Cardiac fibroblast (primary cell): ENCODE data around the gene ARMC10.
"Not testable (repeated sequence)": the region's sequence is repeated elsewhere in the genome, so short reads cannot be mapped to it uniquely, and the experiment has no call there.

ENCODE experiments used
- DNase-seq, 2 donors: peaks; one replicate each; pipeline versions ENCODE4 v3.0.0 to v3.0.0-alpha.2; 2010; ENCODE audit warnings: low read depth in 2 of 2
- H3K4me3 ChIP-seq, 2 donors: replicated peaks in 1 of 2; 1 replicate in 1 of 2; 2 replicates in 1 of 2; pipeline ENCODE4 v1.5.1; 2011; ENCODE audit warnings: low read depth in 2 of 2, low read length in 2 of 2, mild to moderate bottlenecking in 2 of 2, moderate library complexity in 1 of 2
- TF ChIP-seq, protein P1 (sequence below): IDR thresholded peaks from one replicate; pipeline ENCODE4 v1.5.1; 2011; ENCODE audit warnings: low read depth, mild to moderate bottlenecking, low read length, inconsistent platforms

ARMC10 gene

DNA sequence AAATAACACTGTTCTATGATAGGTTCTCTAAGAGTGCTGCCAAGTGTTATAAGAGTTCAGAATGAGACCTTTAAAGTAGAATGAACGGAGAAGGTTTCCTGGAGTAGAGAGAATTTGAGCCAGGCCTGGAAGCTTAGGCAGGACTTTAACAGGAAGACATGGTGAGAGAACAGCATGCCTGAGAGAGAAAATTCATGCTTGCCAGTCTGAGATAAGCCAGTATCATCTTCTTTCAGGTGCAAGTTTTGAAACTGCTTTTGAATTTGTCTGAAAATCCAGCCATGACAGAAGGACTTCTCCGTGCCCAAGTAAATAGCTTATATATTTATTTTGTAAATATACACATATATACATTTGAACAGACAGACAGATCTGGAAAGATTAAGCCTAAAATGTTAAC, 22.1 kb downstream of the ARMC10 start:
- no peak overlapping the region for H3K4me3 ChIP-seq
- TF ChIP-seq, protein P1, sequence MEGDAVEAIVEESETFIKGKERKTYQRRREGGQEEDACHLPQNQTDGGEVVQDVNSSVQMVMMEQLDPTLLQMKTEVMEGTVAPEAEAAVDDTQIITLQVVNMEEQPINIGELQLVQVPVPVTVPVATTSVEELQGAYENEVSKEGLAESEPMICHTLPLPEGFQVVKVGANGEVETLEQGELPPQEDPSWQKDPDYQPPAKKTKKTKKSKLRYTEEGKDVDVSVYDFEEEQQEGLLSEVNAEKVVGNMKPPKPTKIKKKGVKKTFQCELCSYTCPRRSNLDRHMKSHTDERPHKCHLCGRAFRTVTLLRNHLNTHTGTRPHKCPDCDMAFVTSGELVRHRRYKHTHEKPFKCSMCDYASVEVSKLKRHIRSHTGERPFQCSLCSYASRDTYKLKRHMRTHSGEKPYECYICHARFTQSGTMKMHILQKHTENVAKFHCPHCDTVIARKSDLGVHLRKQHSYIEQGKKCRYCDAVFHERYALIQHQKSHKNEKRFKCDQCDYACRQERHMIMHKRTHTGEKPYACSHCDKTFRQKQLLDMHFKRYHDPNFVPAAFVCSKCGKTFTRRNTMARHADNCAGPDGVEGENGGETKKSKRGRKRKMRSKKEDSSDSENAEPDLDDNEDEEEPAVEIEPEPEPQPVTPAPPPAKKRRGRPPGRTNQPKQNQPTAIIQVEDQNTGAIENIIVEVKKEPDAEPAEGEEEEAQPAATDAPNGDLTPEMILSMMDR = no peak
- no peak for DNase-seq

GRCh38 chr7:103100348-103100747, 25.4 kb downstream of the ARMC10 start:
- H3K4me3 ChIP-seq = no peak overlapping the region
- no peak for DNase-seq
- TF ChIP-seq, protein P1 = no peak

DNA sequence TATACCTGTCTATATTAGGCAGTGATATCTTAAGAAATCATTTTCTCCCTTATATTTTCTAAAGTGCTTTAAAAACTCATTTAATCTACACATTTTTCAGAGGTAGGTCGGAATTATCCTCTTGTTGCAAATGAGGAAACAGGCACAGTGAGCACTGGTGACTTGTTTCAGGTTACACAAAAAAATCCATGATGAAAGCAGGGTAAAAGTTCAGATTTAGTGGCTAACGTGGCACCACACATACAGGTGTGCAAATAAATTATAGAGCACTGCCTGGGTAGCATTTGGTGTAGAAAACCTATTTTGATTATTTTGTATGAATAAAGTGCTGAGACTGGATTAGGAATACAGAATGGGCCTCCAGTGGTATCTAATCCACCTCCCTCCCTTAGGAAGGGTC, 26.6 kb downstream of the ARMC10 start:
- TF ChIP-seq, protein P1 = no peak
- no peak overlapping the region for H3K4me3 ChIP-seq
- no peak for DNase-seq

DNA sequence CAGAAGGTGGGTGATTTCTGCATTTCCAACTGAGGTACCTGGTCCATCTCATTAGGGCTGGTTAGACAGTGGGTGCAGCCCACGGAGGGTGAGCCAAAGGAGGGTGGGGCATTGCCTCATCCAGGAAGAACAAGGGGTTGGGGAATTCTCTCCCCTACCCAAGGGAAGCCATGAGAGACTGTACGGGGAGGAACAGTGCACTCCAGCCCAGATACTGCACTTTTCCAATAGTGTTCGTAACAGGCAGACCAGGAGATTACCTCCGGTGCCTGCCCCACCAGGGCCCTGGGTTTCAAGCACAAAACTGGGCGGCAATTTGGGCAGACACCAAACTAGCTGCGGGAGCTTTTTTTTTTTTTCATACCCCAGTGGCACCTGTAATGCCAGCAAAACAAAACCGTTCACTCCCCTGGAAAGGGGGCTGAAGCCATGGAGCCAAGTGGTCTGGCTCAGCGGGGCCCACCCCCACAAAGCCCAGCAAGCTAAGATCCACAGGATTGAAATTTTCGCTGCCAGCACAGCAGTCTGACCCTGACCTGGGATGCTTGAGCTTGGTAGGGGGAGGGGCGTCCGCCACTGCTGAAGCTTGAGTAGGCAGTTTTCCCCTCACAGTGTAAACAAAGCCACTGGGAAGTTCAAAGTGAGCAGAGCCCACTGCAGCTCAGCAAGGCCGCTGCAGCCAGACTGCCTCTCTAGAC, 31.2 kb downstream of the ARMC10 start:
- TF ChIP-seq, protein P1 = no peak

DNA sequence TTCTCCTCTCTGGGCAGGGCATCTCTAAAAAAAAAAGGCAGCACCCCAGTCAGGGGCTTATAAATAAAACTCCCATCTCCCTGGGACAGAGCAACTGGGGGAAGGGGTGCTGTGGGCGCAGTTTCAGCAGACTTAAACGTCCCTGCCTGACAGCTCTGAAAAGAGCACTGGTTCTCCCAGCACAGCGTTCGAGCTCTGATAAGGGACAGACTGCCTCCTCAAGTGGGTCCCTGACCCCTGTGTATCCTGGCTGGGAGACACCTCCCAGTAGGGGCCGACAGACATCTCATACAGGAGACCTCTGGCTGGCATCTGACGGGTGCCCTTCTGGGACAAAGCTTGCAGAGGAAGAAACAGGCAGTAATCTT, 31.7 kb downstream of the ARMC10 start:
- H3K4me3 ChIP-seq, DNase-seq: not testable (repeated sequence)

More for the DNA sequence above, 31.2 kb downstream of the ARMC10 start:
- no peak overlapping the region for H3K4me3 ChIP-seq
- no peak for DNase-seq

- TF ChIP-seq, protein P1 = no peak
- peak; percentile 92 to 96 for DNase-seq
- H3K4me3 ChIP-seq = no peak overlapping the region
Measured at GRCh38 chr7:103113164-103113563, 38.2 kb downstream of the ARMC10 start.

DNA sequence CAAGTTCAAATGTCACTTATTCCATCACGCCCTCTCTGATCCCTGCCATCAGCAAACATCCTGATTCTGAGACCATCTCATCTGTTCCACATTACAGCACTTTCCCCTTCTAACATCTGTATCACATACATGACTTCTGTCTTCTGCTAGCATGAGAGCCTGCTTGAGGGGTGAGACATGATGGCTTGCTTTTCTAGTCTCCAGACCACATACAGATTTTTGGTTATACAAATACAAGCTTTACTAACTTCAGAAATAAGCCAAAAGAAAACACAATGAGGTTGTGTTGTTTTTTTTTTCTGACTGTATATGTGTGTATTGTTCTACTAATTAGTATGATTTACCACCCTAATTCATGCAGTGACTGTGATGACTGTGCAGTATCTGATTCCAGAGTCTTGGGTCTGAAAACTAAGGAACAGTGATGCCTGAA, 39.7 kb downstream of the ARMC10 start:
- TF ChIP-seq, protein P1 = no peak
- DNase-seq = no peak
- H3K4me3 ChIP-seq = no peak overlapping the region
